ENCODE measurements around the gene EIPR1. TPM values are rescaled to one million over a fixed set of nuclear protein-coding genes. Genes with fewer than 3 reads are reported as not detected.

The EIPR1 gene
- total RNA-seq, 1 donor from 2014 or later: 27.8 TPM

DNA sequence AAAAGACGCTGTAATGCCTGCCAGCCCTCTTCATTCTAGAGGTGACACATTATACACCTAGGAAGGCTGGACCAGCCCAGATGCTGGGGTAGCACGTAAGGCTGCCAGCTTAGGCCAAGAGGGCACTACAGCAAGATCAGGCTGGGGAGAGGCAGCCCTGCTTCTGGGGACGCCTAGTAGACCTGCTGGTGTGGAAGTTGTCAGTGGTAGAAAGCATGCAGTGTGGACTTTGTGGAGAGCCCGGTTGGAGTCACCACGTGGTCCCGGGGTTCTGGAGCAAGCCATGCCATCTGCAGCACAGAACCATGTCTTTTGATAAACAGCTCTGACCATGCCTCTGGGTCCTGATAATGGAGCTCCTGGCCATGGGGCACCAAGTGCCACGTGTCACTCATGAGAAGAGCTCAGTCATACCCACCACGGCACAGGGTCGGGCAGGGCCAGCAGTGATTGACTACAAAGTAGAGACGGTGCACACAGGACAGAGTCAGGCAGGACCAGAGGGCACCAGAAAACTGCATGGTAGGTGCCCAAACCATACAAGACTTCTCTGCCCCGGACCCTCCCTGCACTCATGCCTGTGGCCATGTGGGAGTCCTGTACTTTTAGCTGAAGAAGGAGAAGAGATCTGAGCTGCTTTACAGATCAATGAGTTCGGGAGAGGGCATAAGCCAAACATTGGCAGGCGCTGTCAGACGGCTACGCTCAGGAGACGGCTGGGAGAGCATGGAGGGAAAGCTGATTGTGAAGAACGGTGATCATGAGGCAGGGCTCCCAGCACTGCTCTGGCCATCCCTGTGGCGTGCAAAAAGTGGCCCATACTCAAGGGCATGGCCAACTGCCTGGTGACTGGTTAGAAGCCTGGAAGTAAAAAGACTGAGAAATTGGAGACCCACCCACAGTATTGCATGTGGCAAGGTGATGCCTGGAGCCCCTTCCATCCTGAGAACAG lies 114.9 kb downstream of the EIPR1 start:
- H3K9me3 Mint-ChIP-seq (ENCODE audit: unreplicated experiment): no peaks in the 10 kb centered on the region
- FAIRE-seq: no peak

DNA sequence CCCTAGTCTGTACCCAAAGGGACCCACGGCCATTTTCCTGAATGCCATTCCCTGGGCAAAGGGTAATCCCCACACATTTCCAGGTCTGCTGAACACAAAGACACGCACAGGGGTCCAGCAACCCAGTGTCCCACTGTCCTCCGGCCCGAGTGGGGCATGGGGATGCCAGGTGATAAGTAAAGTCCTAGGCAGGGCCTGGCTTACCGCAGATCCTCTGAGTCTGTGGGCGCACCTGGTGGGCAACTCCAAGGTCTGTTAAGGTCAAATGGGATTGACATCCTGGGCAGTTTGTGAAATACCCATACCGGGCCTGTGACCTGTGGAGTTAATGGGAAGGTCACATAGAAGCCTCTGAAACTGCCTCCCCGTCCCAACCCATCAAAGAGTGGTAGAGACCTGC lies 116.1 kb downstream of the EIPR1 start:
- TF ChIP-seq, protein P1, sequence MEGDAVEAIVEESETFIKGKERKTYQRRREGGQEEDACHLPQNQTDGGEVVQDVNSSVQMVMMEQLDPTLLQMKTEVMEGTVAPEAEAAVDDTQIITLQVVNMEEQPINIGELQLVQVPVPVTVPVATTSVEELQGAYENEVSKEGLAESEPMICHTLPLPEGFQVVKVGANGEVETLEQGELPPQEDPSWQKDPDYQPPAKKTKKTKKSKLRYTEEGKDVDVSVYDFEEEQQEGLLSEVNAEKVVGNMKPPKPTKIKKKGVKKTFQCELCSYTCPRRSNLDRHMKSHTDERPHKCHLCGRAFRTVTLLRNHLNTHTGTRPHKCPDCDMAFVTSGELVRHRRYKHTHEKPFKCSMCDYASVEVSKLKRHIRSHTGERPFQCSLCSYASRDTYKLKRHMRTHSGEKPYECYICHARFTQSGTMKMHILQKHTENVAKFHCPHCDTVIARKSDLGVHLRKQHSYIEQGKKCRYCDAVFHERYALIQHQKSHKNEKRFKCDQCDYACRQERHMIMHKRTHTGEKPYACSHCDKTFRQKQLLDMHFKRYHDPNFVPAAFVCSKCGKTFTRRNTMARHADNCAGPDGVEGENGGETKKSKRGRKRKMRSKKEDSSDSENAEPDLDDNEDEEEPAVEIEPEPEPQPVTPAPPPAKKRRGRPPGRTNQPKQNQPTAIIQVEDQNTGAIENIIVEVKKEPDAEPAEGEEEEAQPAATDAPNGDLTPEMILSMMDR (IDR thresholded peaks at IDR 0.05; ENCODE audit: insufficient read depth, low read depth, low read length): no peak
- Histone ChIP-seq H3K4me3 (ENCODE audit: insufficient read depth, low read depth, low read length) (no peak overlapping the region), H2AFZ (ENCODE audit: low read depth, low read length) (no peak overlapping the region), H3K27me3 (ENCODE audit: insufficient read depth, low read length) (no peaks in the 10 kb centered on the region), H3K27ac (ENCODE audit: low read depth, low read length) (no peak overlapping the region), H3K9me3 (ENCODE audit: insufficient read depth, low read depth, low read length) (no peaks in the 10 kb centered on the region), H3K4me2 (ENCODE audit: low read length) (no peak overlapping the region), H3K4me1 (ENCODE audit: insufficient read depth, low read length) (no peaks in the 10 kb centered on the region), H4K20me1 (ENCODE audit: insufficient read depth, low read length) (peaks cover 47% of the 10 kb centered on the region), H3K36me3 (ENCODE audit: insufficient read depth, low read length) (no peaks in the 10 kb centered on the region), H3K79me2 (ENCODE audit: insufficient read depth, low read length) (no peaks in the 10 kb centered on the region), H3K9ac (ENCODE audit: low read length) (no peak overlapping the region)
- Mint-ChIP-seq H3K4me1 (ENCODE audit: low read depth, unreplicated experiment) (peaks cover 12% of the 10 kb centered on the region), H3K4me3 (ENCODE audit: unreplicated experiment) (no peak overlapping the region), H3K27ac (ENCODE audit: unreplicated experiment) (no peak overlapping the region), H3K27me3 (ENCODE audit: low read depth, unreplicated experiment) (no peaks in the 10 kb centered on the region), H3K36me3 (ENCODE audit: low read depth, unreplicated experiment) (peaks cover 10% of the 10 kb centered on the region), H3K9me3 (ENCODE audit: unreplicated experiment) (no peaks in the 10 kb centered on the region)
- DNase-seq (ENCODE audit: low read depth) (no peak), FAIRE-seq (no peak)

More for the DNA sequence above, 114.9 kb downstream of the EIPR1 start:
- no peak overlapping the region for H3K4me3 ChIP-seq (ENCODE audit: insufficient read depth, low read depth, low read length)
- H3K27ac ChIP-seq (ENCODE audit: low read depth, low read length): no peak overlapping the region
- H3K27me3 ChIP-seq (ENCODE audit: insufficient read depth, low read length): no peaks in the 10 kb centered on the region
- Mint-ChIP-seq H3K27me3 (ENCODE audit: low read depth, unreplicated experiment) (no peaks in the 10 kb centered on the region), H3K4me3 (ENCODE audit: unreplicated experiment) (no peak overlapping the region), H3K4me1 (ENCODE audit: low read depth, unreplicated experiment) (peaks cover 3% of the 10 kb centered on the region), H3K36me3 (ENCODE audit: low read depth, unreplicated experiment) (peaks cover 10% of the 10 kb centered on the region), H3K27ac (ENCODE audit: unreplicated experiment) (no peak overlapping the region)
- no peak overlapping the region for H3K4me2 ChIP-seq (ENCODE audit: low read length)
- no peak overlapping the region for H3K9ac ChIP-seq (ENCODE audit: low read length)
- no peak overlapping the region for H2AFZ ChIP-seq (ENCODE audit: low read depth, low read length)
- TF ChIP-seq, protein P1 (IDR thresholded peaks at IDR 0.05; ENCODE audit: insufficient read depth, low read depth, low read length): no peak
- TF ChIP-seq EZH2 (IDR thresholded peaks at IDR 0.05; ENCODE audit: insufficient read depth, low read length): no peak
- H3K4me1 ChIP-seq (ENCODE audit: insufficient read depth, low read length): no peaks in the 10 kb centered on the region
- H3K36me3 ChIP-seq (ENCODE audit: insufficient read depth, low read length): no peaks in the 10 kb centered on the region
- H3K9me3 ChIP-seq (ENCODE audit: insufficient read depth, low read depth, low read length): no peaks in the 10 kb centered on the region
- H4K20me1 ChIP-seq (ENCODE audit: insufficient read depth, low read length): peaks cover 51% of the 10 kb centered on the region
- H3K79me2 ChIP-seq (ENCODE audit: insufficient read depth, low read length): no peaks in the 10 kb centered on the region
- DNase-seq (ENCODE audit: low read depth): no peak

DNA sequence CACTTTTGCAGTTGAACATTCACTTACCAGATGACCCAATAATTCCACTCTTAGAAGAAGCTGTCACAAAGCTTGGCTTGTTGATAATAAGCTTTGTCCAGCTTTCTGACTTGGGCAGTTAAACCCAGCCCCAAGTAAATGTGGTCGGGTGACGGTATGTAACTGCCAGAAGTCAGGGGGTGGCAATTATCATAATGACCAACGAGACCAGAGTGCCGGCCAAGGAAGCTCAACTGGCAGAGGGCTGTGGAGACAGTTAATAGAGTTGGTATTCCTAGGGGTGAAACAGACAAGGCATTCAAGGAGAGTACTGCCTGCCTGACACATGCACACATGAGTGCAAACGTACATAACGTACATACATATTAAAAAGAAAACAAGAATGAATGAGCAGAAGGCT lies 116.7 kb downstream of the EIPR1 start:
- H3K9me3 ChIP-seq (ENCODE audit: insufficient read depth, low read depth, low read length): no peaks in the 10 kb centered on the region
- H3K4me3 ChIP-seq (ENCODE audit: insufficient read depth, low read depth, low read length): no peak overlapping the region
- H3K4me2 ChIP-seq (ENCODE audit: low read length): no peak overlapping the region
- DNase-seq (ENCODE audit: low read depth) (no peak), FAIRE-seq (no peak)
- H3K9ac ChIP-seq (ENCODE audit: low read length): no peak overlapping the region
- Mint-ChIP-seq H3K27me3 (ENCODE audit: low read depth, unreplicated experiment) (no peaks in the 10 kb centered on the region), H3K4me1 (ENCODE audit: low read depth, unreplicated experiment) (peaks cover 11% of the 10 kb centered on the region), H3K36me3 (ENCODE audit: low read depth, unreplicated experiment) (peaks cover 10% of the 10 kb centered on the region), H3K27ac (ENCODE audit: unreplicated experiment) (no peak overlapping the region), H3K9me3 (ENCODE audit: unreplicated experiment) (no peaks in the 10 kb centered on the region), H3K4me3 (ENCODE audit: unreplicated experiment) (no peak overlapping the region)
- H4K20me1 ChIP-seq (ENCODE audit: insufficient read depth, low read length): peaks cover 41% of the 10 kb centered on the region
- no peaks in the 10 kb centered on the region for H3K4me1 ChIP-seq (ENCODE audit: insufficient read depth, low read length)
- no peak overlapping the region for H2AFZ ChIP-seq (ENCODE audit: low read depth, low read length)
- H3K27me3 ChIP-seq (ENCODE audit: insufficient read depth, low read length): no peaks in the 10 kb centered on the region
- H3K27ac ChIP-seq (ENCODE audit: low read depth, low read length): no peak overlapping the region
- no peaks in the 10 kb centered on the region for H3K36me3 ChIP-seq (ENCODE audit: insufficient read depth, low read length)
- H3K79me2 ChIP-seq (ENCODE audit: insufficient read depth, low read length): no peaks in the 10 kb centered on the region
- no peak for TF ChIP-seq EZH2 (IDR thresholded peaks at IDR 0.05; ENCODE audit: insufficient read depth, low read length)
- TF ChIP-seq, protein P1 (IDR thresholded peaks at IDR 0.05; ENCODE audit: insufficient read depth, low read depth, low read length): no peak
